ENCODE measurements around the gene SUN1.
"Not testable (repeated sequence)": the region's sequence is repeated elsewhere in the genome, so short reads cannot be mapped to it uniquely, and the experiment has no call there.

The SUN1 gene

GRCh38 chr7:868189-868486 is 35.9 kb downstream of the SUN1 start:
- Histone ChIP-seq H3K9me3 (ENCODE audit: insufficient read depth, low read length) (no peaks in the 10 kb centered on the region), H3K36me3 (replicated peaks; ENCODE audit: low read depth, low read length) (peaks cover 14% of the 10 kb centered on the region), H3K27ac (ENCODE audit: low read length) (no peak overlapping the region), H3K4me1 (ENCODE audit: low read length) (peaks cover 1% of the 10 kb centered on the region; the same call in 1 of the 2 replicates), H3K27me3 (ENCODE audit: low read depth, low read length) (no peaks in the 10 kb centered on the region), H4K20me1 (ENCODE audit: insufficient read depth, low read length) (no peaks in the 10 kb centered on the region), H3K79me2 (ENCODE audit: low read length) (no peaks in the 10 kb centered on the region), H3K4me3 (ENCODE audit: low read length) (no peak overlapping the region), H2AFZ (ENCODE audit: low read depth, low read length) (no peak overlapping the region), H3K4me2 (ENCODE audit: low read length) (no peak overlapping the region), H3K9ac (ENCODE audit: low read length) (no peak overlapping the region)
- TF ChIP-seq CTCF (IDR thresholded peaks at IDR 0.05; ENCODE audit: low read depth, low read length) (no peak), EZH2phosphoT487 (IDR thresholded peaks at IDR 0.05; ENCODE audit: low read depth) (no peak)

GRCh38 chr7:869348-869747 is 37.1 kb downstream of the SUN1 start:
- H3K4me3 ChIP-seq (ENCODE audit: low read length): no peak overlapping the region
- no peaks in the 10 kb centered on the region for H4K20me1 ChIP-seq (ENCODE audit: insufficient read depth, low read length)
- no peak overlapping the region for H2AFZ ChIP-seq (ENCODE audit: low read depth, low read length)
- H3K9ac ChIP-seq (ENCODE audit: low read length): no peak overlapping the region
- H3K27me3 ChIP-seq (ENCODE audit: low read depth, low read length): no peaks in the 10 kb centered on the region
- H3K4me2 ChIP-seq (ENCODE audit: low read length): no peak overlapping the region
- H3K79me2 ChIP-seq (ENCODE audit: low read length): no peaks in the 10 kb centered on the region
- peaks cover 22% of the 10 kb centered on the region for H3K36me3 ChIP-seq (replicated peaks; ENCODE audit: low read depth, low read length)
- no peak for TF ChIP-seq EZH2phosphoT487 (IDR thresholded peaks at IDR 0.05; ENCODE audit: low read depth)
- H3K4me1 ChIP-seq (ENCODE audit: low read length): peaks cover 8% of the 10 kb centered on the region; the same call in 1 of the 2 replicates
- H3K9me3 ChIP-seq (ENCODE audit: insufficient read depth, low read length): no peaks in the 10 kb centered on the region
- H3K27ac ChIP-seq (ENCODE audit: low read length): no peak overlapping the region

- Histone ChIP-seq H3K4me1 (ENCODE audit: low read length) (peaks cover 14% of the 10 kb centered on the region; the same call in 1 of the 2 replicates), H3K4me2 (ENCODE audit: low read length) (no peak overlapping the region), H3K9me3 (ENCODE audit: insufficient read depth, low read length) (no peaks in the 10 kb centered on the region), H3K36me3 (replicated peaks; ENCODE audit: low read depth, low read length) (peaks cover 15% of the 10 kb centered on the region), H3K9ac (ENCODE audit: low read length) (no peak overlapping the region), H3K27me3 (ENCODE audit: low read depth, low read length) (no peaks in the 10 kb centered on the region), H3K4me3 (ENCODE audit: low read length) (no peak overlapping the region), H4K20me1 (ENCODE audit: insufficient read depth, low read length) (no peaks in the 10 kb centered on the region), H2AFZ (ENCODE audit: low read depth, low read length) (no peak overlapping the region), H3K27ac (ENCODE audit: low read length) (no peak overlapping the region), H3K79me2 (ENCODE audit: low read length) (peaks cover 2% of the 10 kb centered on the region)
- TF ChIP-seq EZH2phosphoT487 (IDR thresholded peaks at IDR 0.05; ENCODE audit: low read depth) (no peak), CTCF (IDR thresholded peaks at IDR 0.05; ENCODE audit: low read depth, low read length) (no peak)
Observed at GRCh38 chr7:871900-872537, 39.7 kb downstream of the SUN1 start.

- not testable (repeated sequence) for H4K20me1 ChIP-seq (ENCODE audit: insufficient read depth, low read length); H3K9ac ChIP-seq (ENCODE audit: low read length); H3K27me3 ChIP-seq (ENCODE audit: low read depth, low read length); H3K4me3 ChIP-seq (ENCODE audit: low read length); H3K4me2 ChIP-seq (ENCODE audit: low read length); H2AFZ ChIP-seq (ENCODE audit: low read depth, low read length); H3K9me3 ChIP-seq (ENCODE audit: insufficient read depth, low read length); H3K79me2 ChIP-seq (ENCODE audit: low read length); H3K27ac ChIP-seq (ENCODE audit: low read length)
- Histone ChIP-seq H3K4me1 (ENCODE audit: low read length) (peaks cover 14% of the 10 kb centered on the region; the same call in 1 of the 2 replicates), H3K36me3 (replicated peaks; ENCODE audit: low read depth, low read length) (peaks cover 13% of the 10 kb centered on the region)
Observed at GRCh38 chr7:872685-873084, 40.4 kb downstream of the SUN1 start.

- Histone ChIP-seq H3K4me2 (ENCODE audit: low read length) (peak overlapping the region; percentile 18; the same call in 1 of the 2 replicates), H3K36me3 (replicated peaks; ENCODE audit: low read depth, low read length) (peaks cover 13% of the 10 kb centered on the region), H3K9me3 (ENCODE audit: insufficient read depth, low read length) (no peaks in the 10 kb centered on the region), H2AFZ (ENCODE audit: low read depth, low read length) (no peak overlapping the region), H4K20me1 (ENCODE audit: insufficient read depth, low read length) (peaks cover 5% of the 10 kb centered on the region), H3K4me3 (ENCODE audit: low read length) (no peak overlapping the region), H3K27me3 (ENCODE audit: low read depth, low read length) (no peaks in the 10 kb centered on the region), H3K4me1 (ENCODE audit: low read length) (peaks cover 17% of the 10 kb centered on the region), H3K79me2 (ENCODE audit: low read length) (peaks cover 16% of the 10 kb centered on the region), H3K27ac (ENCODE audit: low read length) (no peak overlapping the region), H3K9ac (ENCODE audit: low read length) (no peak overlapping the region)
- peak; percentile 76 for TF ChIP-seq CTCF (IDR thresholded peaks at IDR 0.05; ENCODE audit: low read depth, low read length)
- TF ChIP-seq EZH2phosphoT487 (IDR thresholded peaks at IDR 0.05; ENCODE audit: low read depth): no peak
Observed at GRCh38 chr7:873367-874002, 41.2 kb downstream of the SUN1 start.

Measured in OCI-LY3 (cell line).